ENCODE data around the gene AKAP13.

DNA sequence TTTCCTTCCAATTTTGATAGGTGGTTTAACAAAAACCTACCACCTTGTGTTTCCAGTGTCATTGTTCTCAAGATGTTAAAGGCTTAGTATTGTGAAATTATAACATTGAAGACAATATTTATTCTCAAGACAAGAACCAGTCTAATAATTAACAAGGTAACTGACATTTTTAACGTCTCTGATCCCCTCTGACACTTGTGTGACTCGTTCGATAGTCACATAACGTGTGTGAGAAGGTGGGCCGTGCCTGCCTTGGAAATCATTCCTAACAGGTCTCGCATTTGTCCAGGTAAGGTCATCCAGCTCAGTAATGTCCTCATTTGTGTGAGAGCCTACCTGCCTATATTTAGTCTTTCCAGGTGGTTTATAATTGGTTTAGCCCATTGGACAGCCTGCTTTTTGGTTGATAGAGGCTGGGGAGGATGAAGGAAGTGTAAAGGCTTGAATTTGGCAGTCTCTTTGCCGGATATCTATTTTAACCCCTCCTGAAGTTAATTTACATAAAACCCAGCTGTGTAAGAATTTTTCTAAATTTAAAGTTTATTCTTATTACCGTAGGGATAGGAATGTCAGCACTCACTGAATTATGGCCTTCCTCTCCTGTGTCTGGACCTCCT, 94.4 kb downstream of the AKAP13 start:
- TF ChIP-seq CTCF (conservative IDR thresholded peaks at IDR 0.05; ENCODE audit: low read depth, low read length) (no peak), EZH2 (IDR thresholded peaks at IDR 0.05; ENCODE audit: borderline replicate concordance, low read depth, low read length, poor library complexity, severe bottlenecking) (no peak)

Data from A673 (cell line).